ENCODE measurements around the gene SYCE3.
A peak's percentile ranks its signal among the peaks of the same experiment; 100 is the strongest.
"Not testable (repeated sequence)": the region's sequence is repeated elsewhere in the genome, so short reads cannot be mapped to it uniquely, and the experiment has no call there.

The SYCE3 gene

GRCh38 chr22:50520826-50521453 is 41.8 kb downstream of the SYCE3 start:
- DNase-seq (ENCODE audit: low read depth, low spot score), result no peak

GRCh38 chr22:50520184-50520583 is 42.5 kb downstream of the SYCE3 start:
- DNase-seq (ENCODE audit: low read depth, low spot score), result not testable (repeated sequence)

- DNase-seq (ENCODE audit: low read depth, low spot score), result no peak
These were observed 43.6 kb downstream of the SYCE3 start for GRCh38 chr22:50519151-50519550.

- no peak for DNase-seq (ENCODE audit: low read depth, low spot score)
These were observed 44.1 kb downstream of the SYCE3 start for GRCh38 chr22:50518606-50519005.

- no peak for DNase-seq (ENCODE audit: low read depth, low spot score)
These were observed 45.0 kb downstream of the SYCE3 start for GRCh38 chr22:50517495-50518260.

GRCh38 chr22:50516891-50517290 is 45.8 kb downstream of the SYCE3 start:
- no peak for DNase-seq (ENCODE audit: low read depth, low spot score)

- no peak for DNase-seq (ENCODE audit: low read depth, low spot score)
These were observed 46.7 kb downstream of the SYCE3 start for GRCh38 chr22:50516068-50516467.

- DNase-seq (ENCODE audit: low read depth, low spot score), result no peak
These were observed 49.5 kb downstream of the SYCE3 start for GRCh38 chr22:50513175-50513574.

GRCh38 chr22:50508897-50509296 is 53.8 kb downstream of the SYCE3 start:
- DNase-seq (ENCODE audit: low read depth, low spot score), result no peak

GRCh38 chr22:50507991-50508884 is 54.5 kb downstream of the SYCE3 start, which contains the start of gene NCAPH2:
NCAPH2 (plus strand) TSS chr22:50508224; CDS start chr22:50508338, 114 bp downstream.
- DNase-seq (ENCODE audit: low read depth, low spot score), result peak; percentile 95

- DNase-seq (ENCODE audit: low read depth, low spot score), result peak; percentile 80
These were observed 55.2 kb downstream of the SYCE3 start, which contains the start of gene LMF2 for GRCh38 chr22:50507421-50507990. LMF2 (minus strand) TSS chr22:50507702; CDS start chr22:50507675, 27 bp downstream.

- DNase-seq (ENCODE audit: low read depth, low spot score), result no peak
These were observed 55.9 kb downstream of the SYCE3 start for GRCh38 chr22:50506611-50507420.

- DNase-seq (ENCODE audit: low read depth, low spot score), result no peak
These were observed 56.7 kb downstream of the SYCE3 start for GRCh38 chr22:50505776-50506610.

GRCh38 chr22:50505276-50505775 is 57.4 kb downstream of the SYCE3 start:
- DNase-seq (ENCODE audit: low read depth, low spot score), result no peak

- no peak for DNase-seq (ENCODE audit: low read depth, low spot score)
These were observed 58.1 kb downstream of the SYCE3 start for GRCh38 chr22:50504369-50505211.

GRCh38 chr22:50503475-50504145 is 59.1 kb downstream of the SYCE3 start:
- DNase-seq (ENCODE audit: low read depth, low spot score), result no peak

- DNase-seq (ENCODE audit: low read depth, low spot score), result no peak
These were observed 59.9 kb downstream of the SYCE3 start for GRCh38 chr22:50502628-50503474.
